GM13977 (cell line): ENCODE results near the gene MCF2L.

Experiments
- DNase-seq: peaks from one replicate; pipeline ENCODE4 v3.0.0; 2012; ENCODE audit warnings: low spot score
- in situ Hi-C: fragments of 300-500 bp; cut with MboI; formaldehyde crosslinking; loops from one replicate; pipeline ENCODE4 v1.12.0; 2022; ENCODE audit warnings: low sequenced_read_pairs, low pct_unique_long_range_greater_than_20kb, mixed read lengths, inconsistent platforms; ENCODE audit not compliant: unreplicated experiment
- TF ChIP-seq, protein P1 (sequence below): IDR thresholded peaks from 2 replicates; pipeline ENCODE4 v1.5.1; 2012; ENCODE audit warnings: mild to moderate bottlenecking, control low read depth; ENCODE audit not compliant: insufficient read depth; ENCODE audit errors: extremely low read depth, missing control alignments

MCF2L gene

GRCh38 chr13:113142876-113143275 is 173.9 kb downstream of the MCF2L start:
- in situ Hi-C loops = no loop called here
- TF ChIP-seq, protein P1, sequence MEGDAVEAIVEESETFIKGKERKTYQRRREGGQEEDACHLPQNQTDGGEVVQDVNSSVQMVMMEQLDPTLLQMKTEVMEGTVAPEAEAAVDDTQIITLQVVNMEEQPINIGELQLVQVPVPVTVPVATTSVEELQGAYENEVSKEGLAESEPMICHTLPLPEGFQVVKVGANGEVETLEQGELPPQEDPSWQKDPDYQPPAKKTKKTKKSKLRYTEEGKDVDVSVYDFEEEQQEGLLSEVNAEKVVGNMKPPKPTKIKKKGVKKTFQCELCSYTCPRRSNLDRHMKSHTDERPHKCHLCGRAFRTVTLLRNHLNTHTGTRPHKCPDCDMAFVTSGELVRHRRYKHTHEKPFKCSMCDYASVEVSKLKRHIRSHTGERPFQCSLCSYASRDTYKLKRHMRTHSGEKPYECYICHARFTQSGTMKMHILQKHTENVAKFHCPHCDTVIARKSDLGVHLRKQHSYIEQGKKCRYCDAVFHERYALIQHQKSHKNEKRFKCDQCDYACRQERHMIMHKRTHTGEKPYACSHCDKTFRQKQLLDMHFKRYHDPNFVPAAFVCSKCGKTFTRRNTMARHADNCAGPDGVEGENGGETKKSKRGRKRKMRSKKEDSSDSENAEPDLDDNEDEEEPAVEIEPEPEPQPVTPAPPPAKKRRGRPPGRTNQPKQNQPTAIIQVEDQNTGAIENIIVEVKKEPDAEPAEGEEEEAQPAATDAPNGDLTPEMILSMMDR = no peak
- no peak for DNase-seq

- in situ Hi-C loops = no loop called here
- TF ChIP-seq, protein P1 = no peak
- no peak for DNase-seq
Measured at GRCh38 chr13:113143466-113144254, 174.6 kb downstream of the MCF2L start.

DNA sequence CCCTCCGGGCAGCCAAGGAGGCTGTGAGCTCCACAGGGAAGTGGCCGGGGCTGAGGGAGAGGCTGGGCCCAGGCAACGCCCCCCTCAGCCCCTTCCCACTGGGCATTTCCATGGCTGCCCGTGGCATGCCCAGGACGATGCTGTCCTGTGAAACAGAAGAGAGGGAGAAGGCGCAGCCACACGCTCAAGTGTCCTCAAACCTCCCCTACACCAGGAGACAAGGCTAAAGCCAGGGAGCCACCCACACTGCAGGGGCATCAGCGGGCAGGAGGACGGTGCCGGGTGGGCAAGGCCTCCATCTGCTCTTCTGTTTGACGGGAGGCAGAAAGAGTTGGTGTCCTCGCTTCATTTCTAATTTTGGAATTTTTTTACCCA is 175.2 kb downstream of the MCF2L start:
- in situ Hi-C loops = no loop called here
- TF ChIP-seq, protein P1 = no peak
- no peak for DNase-seq

GRCh38 chr13:113145496-113145895 is 176.5 kb downstream of the MCF2L start:
- in situ Hi-C loops = no loop called here
- TF ChIP-seq, protein P1 = no peak
- no peak for DNase-seq

DNA sequence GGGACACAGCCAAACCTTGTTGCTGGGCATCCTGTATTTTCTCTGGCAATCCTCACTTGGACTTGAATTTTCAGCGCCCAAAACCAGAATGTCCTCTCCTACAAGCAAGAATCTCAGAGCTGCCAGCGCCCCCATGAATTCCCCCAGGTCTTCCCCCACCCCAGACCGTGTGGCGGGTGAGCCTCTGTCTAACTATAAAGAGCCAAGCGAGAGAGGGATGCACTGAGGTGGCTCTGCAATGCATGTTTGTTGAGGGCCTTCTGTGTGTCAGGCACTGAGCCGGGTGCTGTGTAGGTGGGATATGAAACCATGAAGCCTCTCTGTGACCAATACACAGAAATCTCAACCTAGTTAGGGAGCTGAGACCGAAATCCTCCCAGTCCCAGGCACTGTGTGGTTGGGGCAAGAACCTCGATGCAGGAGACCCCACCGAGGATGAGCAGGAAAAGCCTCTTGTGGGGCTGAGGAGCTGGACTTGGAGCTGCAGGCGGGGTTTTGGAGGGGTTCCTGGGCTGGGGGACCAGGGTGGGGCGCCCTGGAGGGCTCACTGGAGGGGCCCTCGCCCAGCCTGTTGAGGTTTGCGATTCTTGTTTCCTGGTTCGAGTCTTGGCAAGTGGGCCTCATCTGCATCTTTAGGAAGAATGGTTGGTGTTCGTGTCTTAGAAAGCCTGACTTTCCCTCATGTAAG is 177.0 kb downstream of the MCF2L start:
- TF ChIP-seq, protein P1 = no peak
- no peak for DNase-seq
- in situ Hi-C loops = no loop called here

DNA sequence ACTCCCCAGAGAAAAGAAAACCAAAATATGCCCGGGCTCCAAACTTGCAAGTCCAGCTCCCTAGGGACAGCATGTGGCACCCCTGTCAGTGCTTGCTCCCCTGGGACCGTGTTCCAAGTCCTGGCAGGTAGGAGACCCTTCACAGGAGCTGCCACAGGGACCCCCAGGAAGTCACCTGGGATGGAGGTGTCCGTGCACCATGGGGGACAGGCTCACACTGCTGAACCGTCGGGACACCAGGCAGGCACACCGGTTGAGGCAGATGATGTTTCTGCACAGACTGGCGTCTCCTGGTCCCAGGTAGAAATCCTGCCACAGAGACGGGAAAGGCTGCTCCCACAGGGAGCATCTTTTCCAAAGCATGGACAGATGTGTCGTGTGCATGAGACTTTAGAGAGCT is 177.7 kb downstream of the MCF2L start:
- no peak for DNase-seq
- in situ Hi-C loops = no loop called here
- TF ChIP-seq, protein P1 = no peak
